CD4-positive, CD25-positive, alpha-beta regulatory T cell (primary cell): ENCODE results near the gene ZGRF1. TPM values are rescaled to one million over a fixed set of nuclear protein-coding genes. Genes with fewer than 3 reads are reported as not detected.

Experiments used
- ATAC-seq, 2 donors: fragments of 150-1000 bp; cut with Tn5 transposase; one replicate each; pipeline ENCODE4 v1.10.0; 2021; ENCODE audit warnings: low read depth in 2 of 2, moderate number of reproducible peaks in 2 of 2, moderate library complexity in 1 of 2
- DNase-seq, 3 donors: peaks; one replicate each; pipeline versions ENCODE4 v3.0.0 to v3.0.0-alpha.2; 2012 to 2022; ENCODE audit warnings: mixed read lengths in 1 of 3
- H3K27ac ChIP-seq: one replicate; pipeline ENCODE4 v1.7.0; 2013; ENCODE audit warnings: mild to moderate bottlenecking, low read length; ENCODE audit not compliant: insufficient read depth, poor library complexity, severe bottlenecking
- H3K27me3 ChIP-seq: one replicate; pipeline ENCODE4 v1.7.0; 2013; ENCODE audit warnings: low read length; ENCODE audit not compliant: control insufficient read depth, insufficient read depth
- H3K36me3 ChIP-seq: one replicate; pipeline ENCODE4 v1.7.0; 2013; ENCODE audit warnings: mild to moderate bottlenecking, low read length, moderate library complexity; ENCODE audit not compliant: control insufficient read depth, insufficient read depth
- H3K4me1 ChIP-seq: 2 replicates; pipeline ENCODE4 v1.7.0; 2013; ENCODE audit warnings: mild to moderate bottlenecking, low read length; ENCODE audit not compliant: insufficient read depth, control insufficient read depth, poor library complexity, severe bottlenecking
- H3K4me3 ChIP-seq: one replicate; pipeline ENCODE4 v1.7.0; 2013; ENCODE audit warnings: low read depth, mild to moderate bottlenecking, low read length, moderate library complexity
- H3K9me3 ChIP-seq, 2 experiments: 1 replicate in 1 of 2; 2 replicates in 1 of 2; pipeline ENCODE4 v1.7.0; 2013; ENCODE audit warnings: low read length in 2 of 2, mild to moderate bottlenecking in 1 of 2, moderate library complexity in 1 of 2; ENCODE audit not compliant: control insufficient read depth in 2 of 2
- H3K27ac Mint-ChIP-seq, 3 donors: one replicate each; pipeline ENCODE4 v1.8.0; 2020 to 2022; ENCODE audit warnings: mild to moderate bottlenecking in 3 of 3, mixed read lengths in 3 of 3, moderate library complexity in 2 of 3
- H3K27me3 Mint-ChIP-seq: one replicate; pipeline ENCODE4 v1.8.0; 2022; ENCODE audit warnings: mild to moderate bottlenecking, mixed read lengths
- H3K36me3 Mint-ChIP-seq: one replicate; pipeline ENCODE4 v1.8.0; 2020; ENCODE audit warnings: mixed read lengths
- H3K4me1 Mint-ChIP-seq, 4 donors: one replicate each; pipeline ENCODE4 v1.8.0; 2020 to 2022; ENCODE audit warnings: mixed read lengths in 4 of 4, mild to moderate bottlenecking in 1 of 4
- H3K4me3 Mint-ChIP-seq, 4 donors: one replicate each; pipeline ENCODE4 v1.8.0; 2020 to 2022; ENCODE audit warnings: mild to moderate bottlenecking in 4 of 4, mixed read lengths in 4 of 4, moderate library complexity in 3 of 4
- H3K9me3 Mint-ChIP-seq, 7 donors: one replicate each; pipeline ENCODE4 v1.8.0; 2020 to 2022; ENCODE audit warnings: mixed read lengths in 7 of 7, mild to moderate bottlenecking in 3 of 7, moderate library complexity in 2 of 7
- polyA plus RNA-seq, 4 donors: library from polyadenylated mRNA; unstranded; fragments of 300-500 nt; fragmentation: Illumina TruSeq; gene quantifications; one replicate each; pipeline ENCODE4 v1.2.3, GENCODE V29; 2021
- total RNA-seq: library from RNA; stranded (reverse); gene quantifications from one replicate; pipeline ENCODE4 v1.2.3, GENCODE V29; 2022

Gene ZGRF1
- total and polyA plus RNA-seq, 5 donors from 2014 or later = 0.53 to 9.3 (median 1.6) TPM

GRCh38 chr4:112592717-112593116, 44.0 kb downstream of the ZGRF1 start:
- H3K9me3 Mint-ChIP-seq = peaks cover 0 to 4% (median 0%) of the 10 kb centered on the region in 7 donors
- Histone ChIP-seq H3K27me3 (no peaks in the 10 kb centered on the region), H3K4me1 (no peaks in the 10 kb centered on the region), H3K9me3 (no peaks in the 10 kb centered on the region), H3K4me3 (no peak overlapping the region), H3K36me3 (no peaks in the 10 kb centered on the region), H3K27ac (no peak overlapping the region)
- H3K4me3 Mint-ChIP-seq = no peak overlapping the region
- no peaks in the 10 kb centered on the region for H3K27me3 Mint-ChIP-seq
- no peak overlapping the region for H3K27ac Mint-ChIP-seq
- ATAC-seq = no peak
- peaks cover 9% of the 10 kb centered on the region for H3K36me3 Mint-ChIP-seq
- DNase-seq = no peak
- no peaks in the 10 kb centered on the region for H3K4me1 Mint-ChIP-seq

GRCh38 chr4:112591593-112591992, 45.1 kb downstream of the ZGRF1 start:
- Histone ChIP-seq H3K9me3 (no peaks in the 10 kb centered on the region), H3K27me3 (no peaks in the 10 kb centered on the region), H3K4me1 (no peaks in the 10 kb centered on the region), H3K4me3 (no peak overlapping the region), H3K27ac (no peak overlapping the region), H3K36me3 (no peaks in the 10 kb centered on the region)
- ATAC-seq = no peak
- Mint-ChIP-seq H3K27ac (no peak overlapping the region), H3K4me3 (no peak overlapping the region), H3K27me3 (no peaks in the 10 kb centered on the region), H3K9me3 (peaks cover 0 to 4% (median 0%) of the 10 kb centered on the region in 7 donors), H3K36me3 (peaks cover 9% of the 10 kb centered on the region), H3K4me1 (no peaks in the 10 kb centered on the region)
- DNase-seq = no peak

- Mint-ChIP-seq H3K4me3 (no peak overlapping the region), H3K4me1 (no peaks in the 10 kb centered on the region), H3K27me3 (no peaks in the 10 kb centered on the region), H3K36me3 (peaks cover 13% of the 10 kb centered on the region), H3K27ac (no peak overlapping the region), H3K9me3 (peaks cover 0 to 4% (median 0%) of the 10 kb centered on the region in 7 donors)
- no peak for ATAC-seq
- no peak overlapping the region for H3K27ac ChIP-seq
- no peaks in the 10 kb centered on the region for H3K36me3 ChIP-seq
- no peak for DNase-seq
- no peaks in the 10 kb centered on the region for H3K27me3 ChIP-seq
- H3K9me3 ChIP-seq = no peaks in the 10 kb centered on the region
- no peaks in the 10 kb centered on the region for H3K4me1 ChIP-seq
- H3K4me3 ChIP-seq = no peak overlapping the region
Observed at GRCh38 chr4:112589206-112589605, 47.5 kb downstream of the ZGRF1 start.

- Mint-ChIP-seq H3K36me3 (peaks cover 21% of the 10 kb centered on the region), H3K27ac (peak overlapping the region in 1 of 3 donors; percentile 63), H3K4me3 (no peak overlapping the region), H3K4me1 (no peaks in the 10 kb centered on the region), H3K27me3 (no peaks in the 10 kb centered on the region), H3K9me3 (no peaks in the 10 kb centered on the region)
- H3K36me3 ChIP-seq = no peaks in the 10 kb centered on the region
- ATAC-seq (no peak), DNase-seq (no peak)
- no peaks in the 10 kb centered on the region for H3K27me3 ChIP-seq
- no peaks in the 10 kb centered on the region for H3K9me3 ChIP-seq
- no peak overlapping the region for H3K4me3 ChIP-seq
- H3K27ac ChIP-seq = no peak overlapping the region
- H3K4me1 ChIP-seq = no peaks in the 10 kb centered on the region
Observed at GRCh38 chr4:112585977-112586736, 50.6 kb downstream of the ZGRF1 start.

- Histone ChIP-seq H3K4me1 (no peaks in the 10 kb centered on the region), H3K36me3 (no peaks in the 10 kb centered on the region), H3K9me3 (no peaks in the 10 kb centered on the region), H3K4me3 (no peak overlapping the region), H3K27me3 (no peaks in the 10 kb centered on the region), H3K27ac (no peak overlapping the region)
- no peak for ATAC-seq
- Mint-ChIP-seq H3K4me1 (no peaks in the 10 kb centered on the region), H3K4me3 (no peak overlapping the region), H3K9me3 (peaks cover 0 to 3% (median 0%) of the 10 kb centered on the region in 7 donors), H3K36me3 (peaks cover 9% of the 10 kb centered on the region), H3K27me3 (no peaks in the 10 kb centered on the region), H3K27ac (no peak overlapping the region)
- no peak for DNase-seq
Observed at GRCh38 chr4:112567536-112567935, 69.2 kb downstream of the ZGRF1 start.

- Histone ChIP-seq H3K27ac (no peak overlapping the region), H3K4me1 (no peaks in the 10 kb centered on the region), H3K27me3 (no peaks in the 10 kb centered on the region), H3K4me3 (no peak overlapping the region), H3K36me3 (no peaks in the 10 kb centered on the region), H3K9me3 (no peaks in the 10 kb centered on the region)
- Mint-ChIP-seq H3K4me1 (peaks cover 0 to 3% (median under 1%) of the 10 kb centered on the region in 4 donors), H3K9me3 (peaks cover 0 to 3% (median 0%) of the 10 kb centered on the region in 7 donors), H3K4me3 (no peak overlapping the region), H3K36me3 (peaks cover 15% of the 10 kb centered on the region), H3K27ac (no peak overlapping the region), H3K27me3 (no peaks in the 10 kb centered on the region)
- ATAC-seq = no peak
- no peak for DNase-seq
Observed at GRCh38 chr4:112564706-112565270, 71.9 kb downstream of the ZGRF1 start.

- Mint-ChIP-seq H3K36me3 (peaks cover 20% of the 10 kb centered on the region), H3K9me3 (peaks cover 0 to 3% (median 0%) of the 10 kb centered on the region in 7 donors), H3K27ac (no peak overlapping the region), H3K4me3 (no peak overlapping the region), H3K27me3 (no peaks in the 10 kb centered on the region), H3K4me1 (peaks cover 0 to 5% (median 2%) of the 10 kb centered on the region in 4 donors)
- H3K4me1 ChIP-seq = no peaks in the 10 kb centered on the region
- H3K36me3 ChIP-seq = no peaks in the 10 kb centered on the region
- DNase-seq (no peak), ATAC-seq (no peak)
- H3K4me3 ChIP-seq = no peak overlapping the region
- no peaks in the 10 kb centered on the region for H3K9me3 ChIP-seq
- H3K27me3 ChIP-seq = no peaks in the 10 kb centered on the region
- H3K27ac ChIP-seq = no peak overlapping the region
Observed at GRCh38 chr4:112563431-112564200, 73.1 kb downstream of the ZGRF1 start.
